ENCODE data around the gene TGFBR3.
"Not testable (repeated sequence)": the region's sequence is repeated elsewhere in the genome, so short reads cannot be mapped to it uniquely, and the experiment has no call there.

Gene TGFBR3

GRCh38 chr1:91673613-91674012 lies 212.3 kb downstream of the TGFBR3 start:
- H3K36me3 Mint-ChIP-seq (ENCODE audit: low read depth): peaks cover 3% of the 10 kb centered on the region
- peak overlapping the region; percentile 82 to 90 (median 90) for H3K27ac Mint-ChIP-seq
- H3K27me3 Mint-ChIP-seq (ENCODE audit: low read depth): peaks cover 3% of the 10 kb centered on the region
- peaks cover 8% of the 10 kb centered on the region for H3K4me1 Mint-ChIP-seq
- no peak overlapping the region for H3K4me3 Mint-ChIP-seq
- TF ChIP-seq, protein P1, sequence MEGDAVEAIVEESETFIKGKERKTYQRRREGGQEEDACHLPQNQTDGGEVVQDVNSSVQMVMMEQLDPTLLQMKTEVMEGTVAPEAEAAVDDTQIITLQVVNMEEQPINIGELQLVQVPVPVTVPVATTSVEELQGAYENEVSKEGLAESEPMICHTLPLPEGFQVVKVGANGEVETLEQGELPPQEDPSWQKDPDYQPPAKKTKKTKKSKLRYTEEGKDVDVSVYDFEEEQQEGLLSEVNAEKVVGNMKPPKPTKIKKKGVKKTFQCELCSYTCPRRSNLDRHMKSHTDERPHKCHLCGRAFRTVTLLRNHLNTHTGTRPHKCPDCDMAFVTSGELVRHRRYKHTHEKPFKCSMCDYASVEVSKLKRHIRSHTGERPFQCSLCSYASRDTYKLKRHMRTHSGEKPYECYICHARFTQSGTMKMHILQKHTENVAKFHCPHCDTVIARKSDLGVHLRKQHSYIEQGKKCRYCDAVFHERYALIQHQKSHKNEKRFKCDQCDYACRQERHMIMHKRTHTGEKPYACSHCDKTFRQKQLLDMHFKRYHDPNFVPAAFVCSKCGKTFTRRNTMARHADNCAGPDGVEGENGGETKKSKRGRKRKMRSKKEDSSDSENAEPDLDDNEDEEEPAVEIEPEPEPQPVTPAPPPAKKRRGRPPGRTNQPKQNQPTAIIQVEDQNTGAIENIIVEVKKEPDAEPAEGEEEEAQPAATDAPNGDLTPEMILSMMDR (IDR thresholded peaks at IDR 0.05; ENCODE audit: unreplicated experiment in 3 of 3): no peak
- no peaks in the 10 kb centered on the region for H3K9me3 Mint-ChIP-seq

DNA sequence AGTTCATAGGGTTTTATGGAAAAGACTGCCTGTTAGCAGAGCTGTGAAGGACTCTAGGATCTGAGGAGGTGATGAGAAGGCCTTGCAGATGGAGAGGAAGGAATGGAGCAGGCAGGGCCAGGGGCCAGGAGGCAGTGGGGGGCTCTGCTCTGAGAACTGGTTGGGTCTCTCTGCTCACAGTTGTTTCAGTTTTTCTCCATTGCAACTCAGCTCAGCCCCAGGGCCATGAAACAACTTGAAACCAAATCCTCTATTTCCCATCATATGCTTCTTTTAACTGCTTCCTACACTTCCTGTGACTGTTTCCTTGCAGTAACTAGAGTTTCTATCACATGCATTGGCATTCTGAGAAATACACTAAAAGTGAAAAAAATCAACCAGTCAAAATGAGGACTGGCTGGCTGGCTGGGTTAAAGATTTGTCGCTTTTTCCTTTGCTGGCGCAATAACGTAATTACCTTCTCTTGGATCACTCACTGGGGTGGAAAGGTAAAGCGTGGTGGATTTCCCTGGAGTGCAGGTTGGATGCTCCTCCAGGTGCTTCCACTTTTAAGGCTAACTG lies 213.3 kb downstream of the TGFBR3 start:
- H3K9me3 Mint-ChIP-seq: no peaks in the 10 kb centered on the region
- H3K27me3 Mint-ChIP-seq (ENCODE audit: low read depth): peaks cover 3% of the 10 kb centered on the region
- peak overlapping the region; percentile 82 to 90 (median 90) for H3K27ac Mint-ChIP-seq
- H3K36me3 Mint-ChIP-seq (ENCODE audit: low read depth): no peaks in the 10 kb centered on the region
- H3K4me1 Mint-ChIP-seq: peaks cover 8% of the 10 kb centered on the region
- TF ChIP-seq, protein P1 (IDR thresholded peaks at IDR 0.05; ENCODE audit: unreplicated experiment in 3 of 3): no peak
- no peak overlapping the region for H3K4me3 Mint-ChIP-seq

GRCh38 chr1:91670781-91671180 lies 215.2 kb downstream of the TGFBR3 start:
- Mint-ChIP-seq H3K9me3 (no peaks in the 10 kb centered on the region), H3K4me3 (no peak overlapping the region), H3K4me1 (peaks cover 8% of the 10 kb centered on the region), H3K36me3 (ENCODE audit: low read depth) (no peaks in the 10 kb centered on the region), H3K27ac (peak overlapping the region; percentile 4 to 90 (median 57)), H3K27me3 (ENCODE audit: low read depth) (peaks cover 3% of the 10 kb centered on the region)
- TF ChIP-seq, protein P1 (IDR thresholded peaks at IDR 0.05; ENCODE audit: unreplicated experiment in 3 of 3): no peak

DNA sequence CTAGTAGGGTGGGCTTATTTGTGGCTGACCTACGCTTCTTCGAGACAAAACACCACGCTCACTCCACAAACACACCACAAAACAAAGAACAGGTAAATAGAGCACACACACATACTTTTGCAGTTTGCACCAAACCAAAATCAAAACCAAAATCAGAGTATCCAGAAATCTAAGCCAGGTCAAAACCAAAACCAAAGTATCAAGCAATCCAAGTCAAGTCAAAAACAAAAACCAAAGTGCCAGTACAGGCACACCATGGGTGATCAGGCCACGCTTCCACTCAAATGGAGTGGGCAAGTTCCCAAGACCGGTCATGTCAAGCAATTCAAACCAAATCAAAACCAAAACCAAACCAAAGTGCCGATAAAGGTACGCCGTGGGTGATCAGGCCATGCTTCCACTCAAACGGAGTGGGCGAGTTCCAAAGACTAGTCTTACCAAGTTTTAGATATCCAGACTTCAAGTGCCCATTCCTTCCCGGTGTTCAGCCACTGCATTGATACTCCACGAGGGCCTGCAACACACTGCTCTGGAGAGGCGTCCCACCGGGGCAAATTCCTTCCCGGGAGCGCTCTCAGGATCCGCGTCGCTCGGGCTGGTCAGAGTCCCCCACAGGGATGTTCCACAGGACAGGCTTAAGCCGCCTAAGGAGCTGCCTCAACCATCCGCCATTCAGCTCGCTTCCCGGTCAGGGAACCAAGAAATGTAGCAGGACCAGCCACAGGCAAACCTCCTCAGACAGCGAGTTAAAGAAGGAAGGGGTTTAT lies 216.2 kb downstream of the TGFBR3 start:
- peak overlapping the region; percentile 4 to 90 (median 57) for H3K27ac Mint-ChIP-seq
- H3K4me3 Mint-ChIP-seq: no peak overlapping the region
- no peaks in the 10 kb centered on the region for H3K9me3 Mint-ChIP-seq
- H3K36me3 Mint-ChIP-seq (ENCODE audit: low read depth): no peaks in the 10 kb centered on the region
- peaks cover 3% of the 10 kb centered on the region for H3K27me3 Mint-ChIP-seq (ENCODE audit: low read depth)
- peaks cover 8% of the 10 kb centered on the region for H3K4me1 Mint-ChIP-seq
- TF ChIP-seq, protein P1 (IDR thresholded peaks at IDR 0.05; ENCODE audit: unreplicated experiment in 3 of 3): no peak

- H3K4me3 Mint-ChIP-seq: peak overlapping the region in 1 of 3 experiments; percentile 29
- not testable (repeated sequence) for H3K4me1 Mint-ChIP-seq; H3K9me3 Mint-ChIP-seq; H3K36me3 Mint-ChIP-seq (ENCODE audit: low read depth); H3K27me3 Mint-ChIP-seq (ENCODE audit: low read depth)
- H3K27ac Mint-ChIP-seq: peak overlapping the region in 2 of 3 experiments; percentile 25 to 71
Measured at GRCh38 chr1:91666651-91667050, 219.3 kb downstream of the TGFBR3 start.

DNA sequence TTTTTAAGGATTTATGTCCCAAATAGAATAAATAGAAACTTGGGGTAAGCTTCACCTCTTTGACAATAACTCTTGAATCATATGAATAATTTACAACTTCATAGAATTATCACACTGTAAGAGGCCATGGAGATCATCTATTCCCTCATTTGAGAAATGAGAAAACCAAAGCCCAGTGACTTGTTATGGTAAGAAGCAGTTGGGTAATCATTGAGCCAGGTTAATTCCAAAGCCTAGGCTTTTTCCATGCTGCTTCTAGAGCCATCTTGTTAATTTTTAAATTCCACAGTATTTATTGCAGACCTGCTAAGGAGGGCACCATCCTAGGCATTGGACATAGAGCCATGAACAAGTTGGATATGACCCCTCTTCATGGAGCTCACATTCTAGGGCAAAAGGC lies 224.8 kb downstream of the TGFBR3 start:
- Mint-ChIP-seq H3K9me3 (peaks cover 10% of the 10 kb centered on the region), H3K27me3 (ENCODE audit: low read depth) (peaks cover 3% of the 10 kb centered on the region), H3K4me3 (no peak overlapping the region), H3K4me1 (no peaks in the 10 kb centered on the region), H3K36me3 (ENCODE audit: low read depth) (no peaks in the 10 kb centered on the region), H3K27ac (no peak overlapping the region)
- TF ChIP-seq, protein P1 (IDR thresholded peaks at IDR 0.05; ENCODE audit: unreplicated experiment in 3 of 3): no peak

All from nephron (organoid).